ENCODE results near the gene NADSYN1. TPM values are rescaled to one million over a fixed set of nuclear protein-coding genes. Genes with fewer than 3 reads are reported as not detected.

Gene NADSYN1
- total and polyA plus RNA-seq, 2 experiments from 2014 or later: 46.8 to 68.9 TPM

DNA sequence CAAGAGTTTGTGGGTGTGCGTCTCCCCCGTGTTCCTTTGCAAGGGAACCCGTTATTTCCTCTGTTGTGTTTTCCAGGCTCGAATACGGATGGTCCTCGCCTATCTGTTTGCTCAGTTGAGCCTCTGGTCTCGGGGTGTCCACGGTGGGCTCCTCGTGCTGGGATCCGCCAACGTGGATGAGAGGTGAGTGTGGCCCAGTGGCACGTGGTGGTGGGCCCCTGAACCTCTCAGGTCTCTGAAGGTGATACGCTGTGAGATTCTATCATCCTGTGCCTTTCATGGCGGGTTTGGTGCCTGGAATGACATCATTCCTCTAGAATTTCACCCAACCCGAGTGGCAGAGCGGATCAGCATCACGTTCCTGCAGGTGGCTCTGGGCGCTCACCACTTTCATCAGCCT is 32.5 kb downstream of the NADSYN1 start:
- Histone ChIP-seq H3K4me3 (no peak overlapping the region), H3K36me3 (peaks cover 12% of the 10 kb centered on the region), H3K27ac (no peak overlapping the region), H3K4me1 (ENCODE audit: low read depth) (peaks cover 21% of the 10 kb centered on the region), H3K9me3 (ENCODE audit: low read depth) (no peaks in the 10 kb centered on the region), H3K27me3 (no peaks in the 10 kb centered on the region)
- DNase-seq (ENCODE audit: low read depth in 1 of 2, low spot score in 1 of 2): no peak
- TF ChIP-seq, protein P1, sequence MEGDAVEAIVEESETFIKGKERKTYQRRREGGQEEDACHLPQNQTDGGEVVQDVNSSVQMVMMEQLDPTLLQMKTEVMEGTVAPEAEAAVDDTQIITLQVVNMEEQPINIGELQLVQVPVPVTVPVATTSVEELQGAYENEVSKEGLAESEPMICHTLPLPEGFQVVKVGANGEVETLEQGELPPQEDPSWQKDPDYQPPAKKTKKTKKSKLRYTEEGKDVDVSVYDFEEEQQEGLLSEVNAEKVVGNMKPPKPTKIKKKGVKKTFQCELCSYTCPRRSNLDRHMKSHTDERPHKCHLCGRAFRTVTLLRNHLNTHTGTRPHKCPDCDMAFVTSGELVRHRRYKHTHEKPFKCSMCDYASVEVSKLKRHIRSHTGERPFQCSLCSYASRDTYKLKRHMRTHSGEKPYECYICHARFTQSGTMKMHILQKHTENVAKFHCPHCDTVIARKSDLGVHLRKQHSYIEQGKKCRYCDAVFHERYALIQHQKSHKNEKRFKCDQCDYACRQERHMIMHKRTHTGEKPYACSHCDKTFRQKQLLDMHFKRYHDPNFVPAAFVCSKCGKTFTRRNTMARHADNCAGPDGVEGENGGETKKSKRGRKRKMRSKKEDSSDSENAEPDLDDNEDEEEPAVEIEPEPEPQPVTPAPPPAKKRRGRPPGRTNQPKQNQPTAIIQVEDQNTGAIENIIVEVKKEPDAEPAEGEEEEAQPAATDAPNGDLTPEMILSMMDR (IDR thresholded peaks at IDR 0.05; ENCODE audit: low read depth, low read length): no peak

GRCh38 chr11:71486320-71486719 is 33.3 kb downstream of the NADSYN1 start:
- Histone ChIP-seq H3K36me3 (peaks cover 12% of the 10 kb centered on the region), H3K9me3 (ENCODE audit: low read depth) (no peaks in the 10 kb centered on the region), H3K27me3 (no peaks in the 10 kb centered on the region), H3K27ac (no peak overlapping the region), H3K4me1 (ENCODE audit: low read depth) (peaks cover 21% of the 10 kb centered on the region), H3K4me3 (no peak overlapping the region)
- TF ChIP-seq, protein P1 (IDR thresholded peaks at IDR 0.05; ENCODE audit: low read depth, low read length): no peak
- DNase-seq (ENCODE audit: low read depth in 1 of 2, low spot score in 1 of 2): no peak

DNA sequence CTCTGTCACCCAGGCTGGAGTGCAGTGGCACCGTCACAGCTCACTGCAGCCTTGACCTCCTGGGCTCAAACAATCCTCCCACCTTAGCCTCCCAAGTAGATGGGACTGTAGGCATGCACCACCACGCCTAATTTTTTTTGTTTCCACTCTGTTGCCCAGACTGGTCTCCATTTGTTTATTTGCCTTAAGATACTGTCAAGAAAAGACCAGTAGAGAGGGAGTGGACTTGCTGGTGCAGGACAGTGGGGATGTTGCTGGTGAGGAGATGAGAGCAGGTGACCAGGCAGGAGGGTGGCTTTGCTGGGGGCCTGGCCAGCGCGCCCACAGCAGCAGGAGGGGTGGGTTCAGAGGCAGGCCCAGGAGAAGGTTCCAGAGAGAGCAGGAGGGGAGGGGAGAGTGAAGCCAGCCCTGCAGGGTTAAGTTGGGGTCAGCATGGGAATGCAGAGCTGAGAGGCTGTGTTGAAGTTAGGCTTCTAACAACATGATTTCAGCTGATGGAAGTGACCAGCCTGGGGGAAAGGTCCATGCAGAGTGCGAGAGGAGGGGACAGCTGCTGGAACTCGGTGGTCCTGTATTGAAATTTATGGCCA is 35.8 kb downstream of the NADSYN1 start:
- no peak overlapping the region for H3K4me3 ChIP-seq
- no peaks in the 10 kb centered on the region for H3K27me3 ChIP-seq
- H3K9me3 ChIP-seq (ENCODE audit: low read depth): no peaks in the 10 kb centered on the region
- H3K27ac ChIP-seq: peak overlapping the region; percentile 89
- peaks cover 21% of the 10 kb centered on the region for H3K4me1 ChIP-seq (ENCODE audit: low read depth)
- peaks cover 4% of the 10 kb centered on the region for H3K36me3 ChIP-seq
- TF ChIP-seq, protein P1 (IDR thresholded peaks at IDR 0.05; ENCODE audit: low read depth, low read length): no peak
- peak in 1 of 2 donors; percentile 42 for DNase-seq (ENCODE audit: low read depth in 1 of 2, low spot score in 1 of 2)

DNA sequence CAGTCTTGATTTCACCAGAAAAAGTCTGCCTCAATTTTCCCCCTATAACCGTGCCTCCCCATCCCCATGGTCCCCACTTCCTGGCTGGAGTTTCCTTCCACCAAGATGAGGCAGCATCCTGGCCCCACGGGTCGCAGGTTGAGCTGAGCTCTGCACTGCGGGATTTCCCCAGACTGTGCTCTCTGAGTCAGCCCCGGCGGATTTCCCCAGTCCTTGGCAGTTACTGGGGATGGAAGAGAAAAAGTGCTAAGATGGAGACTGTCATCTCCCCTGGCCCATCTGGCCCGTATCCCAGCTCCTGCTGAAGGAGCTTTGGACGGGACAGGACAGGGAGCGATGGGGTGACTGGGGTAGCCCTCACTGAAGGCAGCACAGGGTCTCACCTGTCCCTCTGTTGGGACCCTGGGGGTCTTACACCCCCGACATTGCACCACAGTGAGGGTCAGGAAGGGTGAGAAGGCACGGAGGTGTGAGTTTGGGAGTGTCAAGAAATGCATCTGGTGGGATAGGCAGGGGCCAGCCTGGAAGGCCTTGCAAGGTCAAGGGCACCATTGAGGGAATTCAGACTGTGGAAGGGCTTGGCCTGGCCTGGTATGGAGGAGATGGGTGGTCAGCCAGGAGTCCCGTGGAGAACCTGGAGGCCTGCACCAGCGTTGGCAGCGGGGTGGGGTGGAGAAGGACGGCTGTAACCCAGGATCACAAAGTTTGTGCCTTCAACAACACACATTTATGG is 36.5 kb downstream of the NADSYN1 start:
- Histone ChIP-seq H3K4me1 (ENCODE audit: low read depth) (peaks cover 21% of the 10 kb centered on the region), H3K9me3 (ENCODE audit: low read depth) (no peaks in the 10 kb centered on the region), H3K27me3 (no peaks in the 10 kb centered on the region), H3K27ac (peak overlapping the region; percentile 89), H3K36me3 (no peaks in the 10 kb centered on the region), H3K4me3 (no peak overlapping the region)
- peak in 1 of 2 donors; percentile 47 for DNase-seq (ENCODE audit: low read depth in 1 of 2, low spot score in 1 of 2)
- TF ChIP-seq, protein P1 (IDR thresholded peaks at IDR 0.05; ENCODE audit: low read depth, low read length): no peak

GRCh38 chr11:71490044-71490730 is 37.2 kb downstream of the NADSYN1 start:
- TF ChIP-seq, protein P1 (IDR thresholded peaks at IDR 0.05; ENCODE audit: low read depth, low read length): no peak
- Histone ChIP-seq H3K27ac (no peak overlapping the region), H3K4me1 (ENCODE audit: low read depth) (peaks cover 21% of the 10 kb centered on the region), H3K27me3 (no peaks in the 10 kb centered on the region), H3K36me3 (peaks cover under 1% of the 10 kb centered on the region), H3K9me3 (ENCODE audit: low read depth) (no peaks in the 10 kb centered on the region), H3K4me3 (no peak overlapping the region)
- no peak for DNase-seq (ENCODE audit: low read depth in 1 of 2, low spot score in 1 of 2)
